GM18870 (cell line): ENCODE measurements around the gene NFATC1.

Source experiments
- ATAC-seq: cut with Tn5 transposase; IDR thresholded peaks from one replicate; pipeline ENCODE4 v1.9.1; 2021; ENCODE audit warnings: moderate library complexity; ENCODE audit not compliant: unreplicated experiment

The NFATC1 gene

DNA sequence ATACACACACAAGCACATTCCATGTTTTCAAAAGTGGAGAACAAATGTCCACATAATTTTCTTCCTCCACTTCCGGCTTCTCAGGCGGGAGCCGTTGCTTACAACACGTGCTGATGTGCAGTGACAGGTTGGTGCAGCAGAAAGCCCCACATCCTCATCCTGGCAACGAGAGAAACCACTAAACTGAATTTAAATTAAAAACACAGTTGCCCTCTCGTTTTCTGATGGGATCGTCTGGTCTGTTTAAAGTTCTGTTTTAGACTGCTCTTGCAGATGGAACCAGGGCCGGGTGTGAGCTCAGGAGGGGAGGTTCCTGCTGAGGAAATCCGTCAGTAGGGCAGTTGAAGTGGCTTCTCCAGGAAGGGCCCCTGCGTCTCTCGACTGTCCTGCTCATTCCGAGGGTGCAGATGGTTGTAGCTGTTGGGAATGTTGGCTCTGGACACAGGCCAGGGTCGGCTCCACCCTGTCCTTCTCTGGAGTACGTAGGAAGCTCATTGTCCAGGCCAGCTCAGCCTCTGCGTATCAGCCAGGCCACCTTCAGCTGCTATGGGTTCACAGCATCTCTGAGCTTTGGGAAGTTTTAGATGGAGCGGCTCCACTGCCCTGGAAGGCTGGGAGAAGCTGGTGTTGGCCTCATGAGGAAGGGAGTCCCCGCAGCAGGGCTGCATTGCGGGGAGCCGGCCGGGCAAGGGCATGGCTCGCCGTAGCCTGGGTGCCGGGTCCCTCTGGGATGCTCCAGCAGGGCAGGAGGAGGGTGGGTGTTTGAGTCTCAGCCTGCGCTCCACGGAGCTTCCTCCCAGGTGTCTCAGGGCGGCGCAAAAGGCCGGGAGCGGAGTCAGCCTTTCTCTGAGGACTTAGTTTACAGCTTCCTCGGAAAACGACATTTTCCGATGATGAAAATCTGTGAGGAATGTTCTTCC lies 58.3 kb downstream of the NFATC1 start:
- ATAC-seq, result no peak

- no peak for ATAC-seq
Measured at GRCh38 chr18:79455261-79455660, 59.5 kb downstream of the NFATC1 start.

DNA sequence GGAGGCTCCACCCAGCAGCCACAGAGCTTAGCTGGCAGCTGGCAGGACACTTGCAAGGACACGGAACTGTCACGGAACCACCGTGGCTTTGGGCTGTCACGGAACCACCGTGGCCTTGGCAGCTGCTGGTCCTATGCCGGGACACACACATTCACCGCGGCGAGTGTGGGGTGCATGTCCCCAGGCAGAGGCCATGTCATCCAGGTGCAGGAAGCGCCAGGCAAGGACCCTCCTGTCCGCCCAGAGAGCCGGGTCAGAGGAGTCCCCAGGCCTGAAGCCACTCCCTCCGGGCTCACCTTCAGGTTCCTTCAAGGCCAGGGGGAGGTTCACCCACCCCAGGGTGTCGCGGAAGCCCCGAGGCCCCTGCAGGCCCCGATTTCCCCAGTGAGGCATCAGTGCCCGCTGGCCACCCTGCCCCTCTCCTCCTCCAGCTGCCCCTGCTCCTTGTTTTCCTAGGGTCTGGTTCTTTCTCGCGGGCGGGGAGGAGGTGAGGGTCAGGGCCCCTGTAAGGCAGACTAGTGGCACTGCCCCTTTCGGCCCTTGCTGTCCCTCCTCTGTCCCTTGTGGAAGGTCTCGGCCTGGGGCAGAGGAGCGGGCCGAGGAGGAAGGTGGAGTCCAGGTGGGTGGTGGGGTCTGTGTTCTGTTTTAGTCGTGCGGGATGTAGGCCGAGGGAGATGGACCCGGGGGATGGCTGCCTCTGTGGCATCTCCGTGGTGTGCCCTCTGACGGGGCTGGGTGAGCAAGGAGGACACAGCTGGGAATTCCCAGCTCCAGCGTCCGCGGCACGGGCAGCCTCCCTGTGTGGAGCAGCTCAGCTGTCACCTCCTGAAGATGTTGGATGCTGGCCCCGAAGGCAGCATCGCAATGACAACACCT lies 60.6 kb downstream of the NFATC1 start:
- no peak for ATAC-seq

DNA sequence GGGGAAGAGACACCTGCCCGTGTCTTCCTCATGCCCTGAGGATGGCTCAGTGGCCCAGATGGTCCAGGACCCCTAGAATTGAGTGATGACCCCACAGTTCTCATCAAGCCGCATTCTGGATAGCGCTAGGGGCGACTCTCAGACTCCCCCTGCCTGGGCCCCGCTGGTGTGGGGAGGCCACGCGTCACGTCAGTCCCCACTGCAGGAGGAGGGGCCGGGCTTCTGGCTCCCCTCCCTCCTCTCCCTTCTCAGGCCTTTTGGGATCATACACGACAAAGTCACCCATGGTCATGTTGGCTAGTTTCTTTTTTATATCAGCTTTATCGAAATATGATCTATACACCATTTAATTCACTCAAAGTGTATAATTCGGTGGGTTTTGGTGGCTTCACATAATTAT lies 61.5 kb downstream of the NFATC1 start:
- no peak for ATAC-seq

GRCh38 chr18:79457652-79458051 lies 61.9 kb downstream of the NFATC1 start:
- ATAC-seq, result no peak

DNA sequence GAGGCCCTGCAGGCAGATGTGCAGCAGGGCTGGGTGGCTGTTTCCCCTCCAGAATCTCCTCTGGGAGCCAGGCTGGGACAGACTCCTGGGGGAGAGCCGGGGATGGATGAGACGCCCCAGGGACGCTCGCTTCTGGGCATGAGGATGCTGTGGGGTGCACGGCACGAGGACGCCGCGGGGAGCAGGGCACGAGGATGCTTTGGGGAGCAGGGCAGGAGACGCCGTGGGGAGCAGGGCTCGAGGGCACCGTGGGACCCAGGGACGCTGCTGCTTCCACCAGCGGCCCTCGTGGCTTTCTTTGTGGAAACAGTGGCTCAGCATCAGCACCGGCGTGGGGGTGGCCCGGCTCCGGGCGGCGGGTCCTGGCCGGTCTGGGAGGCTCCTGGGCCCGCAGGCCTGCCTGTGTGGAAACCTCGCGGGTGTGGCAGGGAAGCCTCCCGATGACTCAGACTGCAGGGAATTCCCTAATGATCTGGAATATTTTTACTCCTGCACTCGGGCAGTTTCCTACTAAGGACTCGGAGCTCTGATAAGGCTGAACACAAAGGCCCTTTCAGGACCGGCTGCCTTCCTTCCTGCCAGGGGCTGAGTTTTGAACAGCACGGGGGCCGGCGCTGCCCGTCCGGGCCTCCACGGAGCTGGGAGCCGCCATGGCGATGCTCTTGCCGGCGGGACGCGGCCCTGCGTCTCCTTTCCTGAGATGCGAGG lies 62.6 kb downstream of the NFATC1 start:
- ATAC-seq, result no peak

DNA sequence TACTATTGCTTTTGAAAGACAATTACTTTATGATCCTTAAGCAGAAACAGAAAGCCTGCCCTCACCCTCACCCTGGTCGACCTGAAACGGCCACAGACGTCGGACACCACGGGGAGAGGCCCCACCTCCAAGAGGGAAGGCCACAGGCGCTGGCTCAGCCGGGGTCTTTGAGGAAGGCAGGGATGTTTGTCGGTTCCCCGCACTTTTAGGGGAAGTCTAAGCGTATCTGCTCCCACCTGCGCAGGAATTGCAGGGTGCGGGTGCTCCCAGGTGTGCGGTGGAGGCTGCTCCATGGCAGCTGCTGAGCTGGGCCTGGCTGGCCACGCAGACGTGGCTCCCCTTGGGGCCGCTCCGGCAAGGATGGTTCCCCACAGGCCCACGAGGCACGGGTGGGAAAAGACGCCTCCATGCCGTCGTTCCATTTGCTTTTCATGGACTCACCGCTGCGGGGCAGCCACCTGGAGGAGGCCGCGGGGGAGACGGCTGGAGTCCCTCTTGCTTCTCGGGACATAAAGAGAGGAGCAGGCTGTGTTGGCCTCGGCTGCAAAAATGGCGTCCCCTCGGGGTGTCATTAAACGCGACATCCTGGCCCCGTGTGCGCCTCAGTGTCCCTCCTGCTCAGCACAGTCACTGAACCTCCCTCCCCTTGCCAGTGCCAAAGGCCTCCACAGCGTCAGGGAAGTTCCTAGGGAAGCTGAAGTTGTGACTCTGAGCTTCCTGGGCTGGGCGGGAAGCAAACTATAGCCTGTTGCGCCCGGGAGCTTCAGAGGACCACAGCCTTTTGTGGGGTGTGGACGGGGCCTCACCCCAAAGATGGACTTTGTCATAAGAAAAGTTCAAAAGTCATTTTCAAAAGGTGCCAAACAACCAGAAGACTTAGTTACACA lies 63.4 kb downstream of the NFATC1 start:
- no peak for ATAC-seq

- peak; percentile 14 for ATAC-seq
Measured at GRCh38 chr18:79459946-79460480, 64.3 kb downstream of the NFATC1 start.

- peak; percentile 76 for ATAC-seq
Measured at GRCh38 chr18:79460481-79461300, 65.0 kb downstream of the NFATC1 start.

DNA sequence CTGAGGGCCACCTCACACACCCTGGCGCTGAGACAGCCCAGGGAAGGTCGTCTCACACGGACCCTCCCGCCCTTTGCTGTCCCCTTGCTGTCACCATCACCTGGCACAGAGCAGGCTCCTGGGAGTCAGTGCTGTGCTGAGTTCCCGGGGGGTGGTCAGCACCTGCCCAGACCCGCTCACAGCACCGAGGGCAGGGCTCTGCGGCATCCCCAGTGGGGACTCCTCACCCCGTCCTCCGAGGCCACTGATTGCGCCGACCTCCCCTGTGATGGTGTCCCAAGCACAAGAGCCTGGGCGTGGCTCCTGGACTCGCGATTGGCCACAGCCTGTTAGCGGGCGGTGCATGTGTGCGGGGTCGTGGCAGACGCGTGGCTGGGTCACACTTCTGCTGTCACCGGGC lies 65.9 kb downstream of the NFATC1 start:
- no peak for ATAC-seq

DNA sequence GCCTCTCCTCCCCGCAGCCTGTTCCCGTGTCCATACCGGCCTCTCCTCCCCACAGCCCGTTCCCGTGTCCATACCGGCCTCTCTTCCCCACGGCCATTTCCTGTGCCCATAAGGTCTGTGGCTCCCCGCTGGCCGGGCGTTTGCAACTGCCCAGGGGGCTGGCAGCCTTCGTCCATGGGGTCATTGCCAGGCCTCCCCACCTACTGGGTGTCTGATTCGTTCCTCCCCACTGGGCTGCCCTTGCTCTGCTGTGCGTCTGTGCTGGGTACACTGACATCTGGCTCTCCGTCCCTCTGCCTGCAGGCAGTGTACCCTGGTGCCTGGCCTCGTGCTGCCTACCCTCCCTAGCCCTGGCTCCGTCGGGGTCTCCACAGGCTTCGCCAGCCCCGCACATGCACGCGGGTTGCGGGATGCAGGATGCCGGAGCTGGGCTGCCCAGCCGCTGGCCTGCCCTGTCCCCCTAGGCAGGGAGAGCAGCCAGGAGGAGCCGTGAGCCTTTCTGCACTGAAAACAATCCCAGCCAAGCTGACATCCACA lies 67.8 kb downstream of the NFATC1 start:
- no peak for ATAC-seq

DNA sequence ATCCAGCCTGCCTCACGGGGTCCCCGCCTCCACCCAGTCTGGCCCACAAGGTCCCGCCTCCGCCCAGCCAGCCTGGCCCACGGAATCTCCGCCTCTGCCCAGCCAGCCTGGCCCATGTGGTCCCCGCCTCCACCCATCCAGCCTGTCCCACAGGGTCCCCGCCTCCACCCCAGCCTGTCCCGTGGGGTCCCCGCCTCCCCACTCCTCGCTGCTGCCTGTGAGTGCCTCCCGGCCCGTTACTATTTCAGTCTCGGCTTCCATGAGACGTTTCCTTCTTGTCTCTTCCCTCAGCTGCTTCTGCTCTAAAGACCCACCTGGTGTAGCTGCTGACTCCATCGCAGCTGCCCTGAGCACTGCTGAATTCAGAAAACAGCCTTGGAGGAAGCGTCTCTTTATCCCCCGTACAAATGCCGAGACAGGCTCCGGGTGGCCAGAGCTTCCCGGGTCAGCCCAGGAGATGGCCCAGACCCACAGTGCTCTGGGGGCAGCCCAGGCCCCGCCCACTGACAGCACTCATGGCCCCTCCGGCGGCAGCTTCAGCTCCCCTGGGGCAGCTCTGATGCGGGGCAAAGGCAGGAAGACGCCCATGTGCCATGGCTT lies 69.8 kb downstream of the NFATC1 start:
- peak; percentile 74 for ATAC-seq

DNA sequence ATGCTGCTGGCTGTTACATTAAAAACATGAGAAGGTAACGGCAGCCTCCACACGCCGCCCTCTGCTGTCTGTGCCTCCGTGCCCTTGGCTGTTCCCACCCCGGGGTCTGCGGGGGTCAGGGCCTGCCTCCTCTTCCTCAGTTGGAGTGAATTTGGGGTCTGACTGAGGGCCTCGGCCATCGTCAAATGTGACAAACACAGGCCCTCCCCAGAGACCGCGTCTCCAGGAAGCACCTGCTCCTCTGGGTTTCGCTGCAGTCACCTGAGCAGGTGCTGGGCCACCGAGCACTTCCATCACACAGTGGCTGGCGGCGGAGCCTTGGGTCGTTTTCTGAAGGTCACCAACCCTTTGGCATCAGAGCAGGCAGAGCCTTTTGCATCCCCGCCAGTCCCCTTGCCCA lies 70.9 kb downstream of the NFATC1 start:
- no peak for ATAC-seq

DNA sequence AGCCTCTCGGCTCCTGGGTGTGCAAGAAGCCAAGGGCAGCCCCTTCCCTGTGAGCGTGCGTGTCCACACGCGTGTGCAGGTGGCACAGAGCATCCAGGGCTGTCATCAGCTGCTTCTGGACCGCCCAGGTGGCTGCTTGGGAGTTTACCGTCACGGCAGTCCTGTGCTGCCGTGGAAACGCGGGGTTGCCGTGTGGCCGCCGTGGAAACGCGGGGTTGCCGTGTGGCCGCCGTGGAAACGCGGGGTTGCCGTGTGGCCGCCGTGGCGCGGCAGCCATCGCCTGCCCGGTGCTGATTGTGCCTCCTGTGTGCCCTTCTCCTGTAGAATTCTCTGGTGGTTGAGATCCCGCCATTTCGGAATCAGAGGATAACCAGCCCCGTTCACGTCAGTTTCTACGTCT lies 71.4 kb downstream of the NFATC1 start:
- no peak for ATAC-seq

DNA sequence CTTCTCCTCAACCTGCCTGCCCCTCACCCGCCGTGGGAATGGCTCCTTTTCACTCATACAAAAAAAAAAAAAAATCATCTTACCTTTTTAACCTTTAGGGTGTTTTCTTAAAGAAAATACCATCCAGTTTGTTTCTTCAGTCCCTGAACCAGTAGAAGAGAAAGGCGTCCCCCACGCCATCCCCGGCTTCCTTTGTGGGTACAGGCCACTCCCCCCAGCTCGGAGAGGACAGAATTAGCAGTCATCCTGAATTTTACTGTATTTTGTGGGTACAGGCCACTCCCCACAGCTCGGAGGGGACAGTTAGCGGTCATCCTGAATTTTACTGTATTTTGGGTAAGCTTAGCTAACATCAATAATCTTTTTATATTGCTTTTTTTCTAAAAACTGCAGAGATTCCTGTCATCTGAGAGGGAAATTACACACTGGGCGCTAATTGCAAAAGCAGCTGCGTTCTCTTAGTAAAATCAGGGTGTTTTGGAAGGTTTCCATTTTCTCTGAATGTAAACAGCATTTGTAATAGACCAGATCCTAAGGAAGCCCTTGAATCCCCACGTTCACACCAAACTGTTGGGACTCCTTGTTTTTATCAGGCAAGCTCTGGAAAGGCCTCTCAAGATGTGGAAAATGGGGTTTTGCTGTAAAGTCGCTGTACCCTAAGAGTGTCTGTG lies 72.5 kb downstream of the NFATC1 start:
- ATAC-seq, result no peak

DNA sequence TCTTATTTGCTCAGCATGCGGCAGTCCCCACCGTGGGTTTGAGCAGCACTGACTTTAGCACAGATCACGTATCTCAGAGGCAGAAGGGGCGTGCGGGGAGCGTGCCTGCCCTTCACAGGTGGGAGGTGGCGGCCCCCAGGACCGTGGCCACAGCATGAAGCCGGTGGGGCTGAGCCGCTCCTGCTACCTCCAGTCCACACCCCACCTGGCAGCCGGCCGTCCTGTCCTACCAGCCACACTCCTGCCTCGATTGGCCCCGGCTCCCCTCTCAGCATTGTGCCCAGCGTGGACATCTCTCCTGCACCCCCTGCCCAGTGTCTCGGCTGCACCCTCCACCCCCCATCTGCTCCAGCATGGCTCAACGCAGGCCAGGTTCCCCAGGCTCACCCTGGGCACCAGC lies 73.6 kb downstream of the NFATC1 start:
- no peak for ATAC-seq

GRCh38 chr18:79469751-79470505 lies 74.2 kb downstream of the NFATC1 start:
- ATAC-seq, result no peak
